HG03558 (cell line): ENCODE results near the gene ZIK1.

Experiments used
- ATAC-seq: cut with Tn5 transposase; IDR thresholded peaks from one replicate; pipeline ENCODE4 v1.9.1; 2021; ENCODE audit warnings: moderate number of reproducible peaks; ENCODE audit not compliant: unreplicated experiment; ENCODE audit errors: extremely low read depth

ZIK1 gene

GRCh38 chr19:57606931-57607330 is 23.0 kb downstream of the ZIK1 start:
- ATAC-seq: no peak

GRCh38 chr19:57611113-57611512 is 27.2 kb downstream of the ZIK1 start:
- no peak for ATAC-seq

- ATAC-seq: peak; percentile 65
These were observed 30.2 kb downstream of the ZIK1 start, which contains the start of gene ZNF134 for GRCh38 chr19:57613941-57614743. Gene ZNF134, plus strand, starts transcription at chr19:57614242. Its CDS starts 5,227 bp downstream, at chr19:57619469.

GRCh38 chr19:57615346-57615745 is 31.4 kb downstream of the ZIK1 start:
- ATAC-seq: no peak

- ATAC-seq: no peak
These were observed 36.9 kb downstream of the ZIK1 start for GRCh38 chr19:57620673-57621348.

- no peak for ATAC-seq
These were observed 39.1 kb downstream of the ZIK1 start for GRCh38 chr19:57623091-57623490.

GRCh38 chr19:57632987-57633831 is 49.3 kb downstream of the ZIK1 start, which contains the start of gene ZNF211:
Gene ZNF211, plus strand, starts transcription at chr19:57633168. Its CDS starts 179 bp downstream, at chr19:57633347.
- ATAC-seq: peak; percentile 49

GRCh38 chr19:57633832-57634131 is 49.8 kb downstream of the ZIK1 start:
- no peak for ATAC-seq

GRCh38 chr19:57637379-57637778 is 53.4 kb downstream of the ZIK1 start:
- ATAC-seq: no peak

- no peak for ATAC-seq
These were observed 57.8 kb downstream of the ZIK1 start for GRCh38 chr19:57641715-57642234.

- no peak for ATAC-seq
These were observed 58.6 kb downstream of the ZIK1 start for GRCh38 chr19:57642396-57643046.
